HG02840 (cell line): ENCODE data around the gene PARP9.

Experiments
- ATAC-seq: cut with Tn5 transposase; IDR thresholded peaks from one replicate; pipeline ENCODE4 v1.9.1; 2021; ENCODE audit warnings: mild to moderate bottlenecking, moderate library complexity, moderate number of reproducible peaks; ENCODE audit not compliant: unreplicated experiment, low FRiP score

Gene PARP9

DNA sequence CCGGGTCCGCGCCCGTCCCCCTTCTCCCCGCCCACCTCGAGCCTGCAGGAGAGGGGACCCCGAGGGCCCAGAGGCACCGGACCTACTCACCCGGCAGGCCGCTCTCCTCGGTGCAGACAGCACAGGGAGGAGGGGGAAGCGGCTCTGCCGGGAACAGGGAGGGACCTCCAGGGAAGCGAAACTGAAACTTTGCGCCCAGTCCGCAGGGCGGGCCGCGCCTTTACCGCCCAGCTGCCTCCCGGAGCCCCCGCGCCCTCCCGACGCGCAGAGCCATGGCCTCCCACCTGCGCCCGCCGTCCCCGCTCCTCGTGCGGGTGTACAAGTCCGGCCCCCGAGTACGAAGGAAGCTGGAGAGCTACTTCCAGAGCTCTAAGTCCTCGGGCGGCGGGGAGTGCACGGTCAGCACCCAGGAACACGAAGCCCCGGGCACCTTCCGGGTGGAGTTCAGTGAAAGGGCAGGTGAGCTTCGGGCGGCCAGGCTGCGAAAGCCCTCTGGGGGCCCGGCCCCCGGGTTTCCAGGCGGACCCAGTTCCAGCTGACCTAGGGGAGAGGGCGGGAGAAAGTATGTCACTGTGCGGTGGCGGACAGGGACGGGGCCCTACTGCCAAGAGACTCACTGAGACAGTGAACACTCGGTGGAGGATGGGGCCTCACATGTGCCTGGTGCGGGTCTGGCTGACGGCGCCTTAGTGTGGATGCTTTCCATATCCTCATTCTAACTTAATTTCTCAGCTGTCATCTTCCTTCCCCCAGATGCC is at the start of gene PARP9, which contains the start of gene DTX3L:
TSS of gene PARP9 (minus strand) at position 146 of the 758 bp plus-strand sequence. CDS start 4,680 bp downstream, outside the sequence.
TSS of gene DTX3L (plus strand) at position 184 of the 758 bp plus-strand sequence. CDS start at position 273, 89 bp downstream.
- ATAC-seq, result peak; percentile 51

DNA sequence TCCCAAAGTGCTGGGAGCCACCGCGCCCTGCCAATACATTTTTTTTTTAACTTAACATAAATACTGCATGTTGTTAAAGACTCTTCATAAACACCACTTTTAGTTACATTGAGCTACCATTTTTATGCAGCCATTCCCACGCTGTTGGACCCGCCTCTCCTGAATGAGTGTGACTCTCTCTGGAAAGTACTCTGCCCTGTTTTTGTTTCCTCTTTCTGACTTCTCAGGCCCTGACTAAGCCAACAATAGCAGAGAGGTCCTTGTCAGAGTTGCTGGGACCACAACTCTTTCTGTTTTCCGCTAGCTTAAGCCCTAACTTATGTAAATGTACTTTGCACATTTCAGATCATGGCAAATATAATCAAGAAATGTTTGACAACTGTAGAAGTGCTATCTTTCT is 48.6 kb upstream of the PARP9 start:
- ATAC-seq, result no peak

DNA sequence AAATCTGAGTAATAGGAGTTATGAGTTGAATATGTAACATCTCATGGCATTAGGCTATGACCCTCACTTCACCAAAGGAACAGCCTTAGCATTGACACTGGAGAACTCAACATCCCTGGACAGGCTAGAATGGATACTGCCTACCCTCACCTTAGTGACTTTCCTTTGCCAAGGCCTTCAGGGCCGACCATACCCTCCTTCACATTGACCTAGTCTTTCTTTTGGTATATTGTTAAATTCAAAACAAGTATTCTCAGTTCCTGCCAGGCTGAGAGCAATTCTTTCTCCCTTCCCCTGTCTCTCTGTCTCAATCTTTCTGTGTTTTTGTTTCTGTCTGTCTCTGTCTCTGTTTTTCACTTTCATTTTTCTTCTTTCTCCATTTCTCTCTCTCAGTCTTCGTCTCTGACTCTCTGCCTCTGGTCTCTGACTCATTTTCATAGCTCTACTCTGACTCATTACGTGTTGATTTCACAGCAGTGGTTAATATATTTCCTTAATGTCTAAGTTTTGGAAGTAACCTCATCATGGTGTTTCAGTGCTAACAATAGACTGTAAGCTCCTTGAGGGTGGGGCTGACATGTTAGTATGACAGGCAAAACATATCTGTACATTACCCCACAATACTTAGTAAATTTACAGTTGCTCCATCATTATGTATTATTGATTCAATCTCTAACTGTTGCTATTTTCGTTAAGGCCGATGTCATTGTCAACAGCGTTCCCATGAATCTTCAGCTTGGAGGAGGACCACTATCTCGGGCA is 45.9 kb upstream of the PARP9 start:
- ATAC-seq, result peak; percentile 94

DNA sequence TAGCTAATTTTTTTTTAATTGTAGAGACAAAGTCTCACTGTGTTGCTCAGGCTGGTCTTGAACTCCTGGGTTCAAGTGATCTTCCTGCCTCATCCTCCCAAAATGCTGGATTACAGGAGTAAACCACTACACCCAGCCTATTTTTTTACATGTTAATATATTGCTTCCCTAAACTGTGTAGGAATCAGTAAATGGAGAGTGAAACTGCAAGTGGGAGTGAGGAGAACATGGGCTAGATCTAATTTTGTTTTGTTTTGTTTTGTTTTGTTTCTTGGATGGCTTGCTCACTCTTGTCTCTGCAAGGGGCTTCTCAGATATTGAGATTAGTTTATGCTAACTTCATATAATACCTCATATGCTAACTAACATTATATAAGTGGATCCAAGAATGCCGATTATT is 44.8 kb upstream of the PARP9 start:
- ATAC-seq, result no peak

DNA sequence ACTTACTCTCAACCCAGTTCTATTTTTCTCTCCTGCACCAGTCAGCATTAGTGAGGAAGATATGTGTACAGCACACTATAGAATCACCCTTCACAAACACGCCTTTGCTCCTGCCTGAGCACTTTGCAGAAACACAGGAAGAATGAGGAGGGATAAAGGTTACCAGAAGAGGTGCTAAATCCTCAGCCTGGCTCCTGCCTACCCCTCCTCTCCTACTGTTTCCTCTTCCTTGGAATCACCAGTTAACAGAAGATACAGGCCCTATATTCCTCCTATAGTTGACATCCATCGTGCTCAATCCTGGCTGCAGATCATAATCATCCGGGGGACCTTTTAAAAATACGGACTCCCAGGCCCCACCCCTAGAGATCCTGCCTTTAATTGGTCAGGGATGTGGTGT is 42.2 kb upstream of the PARP9 start:
- ATAC-seq, result no peak

DNA sequence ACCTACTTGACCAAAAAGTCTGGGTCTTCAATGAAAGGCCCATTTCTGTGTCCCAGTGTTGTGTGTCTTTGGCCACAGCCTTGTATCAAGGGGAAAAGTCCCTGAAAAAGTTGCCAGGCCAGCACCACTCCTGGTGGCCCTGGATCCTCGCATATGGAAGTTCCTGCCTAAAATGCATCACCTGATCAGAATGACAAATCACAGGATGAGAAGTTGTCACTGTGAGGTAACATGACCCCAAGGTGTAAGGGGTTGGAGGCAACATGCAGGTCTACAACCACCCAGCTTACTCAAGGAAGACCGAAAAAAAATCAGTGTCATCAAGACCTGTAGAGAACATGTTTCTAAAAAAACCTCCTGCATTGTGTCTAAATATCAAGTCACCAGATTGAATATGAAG is 39.0 kb upstream of the PARP9 start:
- no peak for ATAC-seq

DNA sequence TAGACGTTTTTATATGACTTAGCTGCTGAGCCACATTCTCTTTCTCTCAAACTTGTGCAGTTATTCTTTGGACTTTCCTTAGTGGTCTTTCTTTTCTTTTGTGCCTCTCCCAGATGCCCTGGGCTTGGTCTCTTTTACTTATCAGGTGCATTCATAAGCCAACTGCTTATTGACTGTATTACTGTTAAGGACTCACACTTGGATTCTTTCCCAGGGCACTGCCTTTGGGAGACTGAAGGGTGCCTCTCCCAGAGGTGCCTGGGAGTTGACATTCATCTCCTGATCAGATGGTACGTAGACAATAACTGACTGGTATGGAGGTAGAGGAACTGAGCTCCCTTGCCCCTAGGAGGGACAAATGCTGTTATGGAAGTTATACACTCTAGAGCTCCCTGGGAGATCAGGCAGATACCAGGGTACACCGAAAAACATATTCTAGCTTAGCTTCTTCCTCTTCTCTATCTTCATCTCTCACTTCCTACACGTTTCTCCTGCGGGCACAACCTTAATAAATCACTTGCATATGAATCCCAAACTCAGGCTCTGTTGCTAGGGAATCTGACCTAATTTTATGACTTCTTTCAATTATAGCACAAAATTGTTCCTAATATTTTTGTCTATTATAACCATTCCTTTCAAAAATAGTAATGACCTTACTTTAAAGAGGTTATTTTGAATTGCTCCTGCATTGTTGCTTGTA is 38.1 kb upstream of the PARP9 start:
- no peak for ATAC-seq

DNA sequence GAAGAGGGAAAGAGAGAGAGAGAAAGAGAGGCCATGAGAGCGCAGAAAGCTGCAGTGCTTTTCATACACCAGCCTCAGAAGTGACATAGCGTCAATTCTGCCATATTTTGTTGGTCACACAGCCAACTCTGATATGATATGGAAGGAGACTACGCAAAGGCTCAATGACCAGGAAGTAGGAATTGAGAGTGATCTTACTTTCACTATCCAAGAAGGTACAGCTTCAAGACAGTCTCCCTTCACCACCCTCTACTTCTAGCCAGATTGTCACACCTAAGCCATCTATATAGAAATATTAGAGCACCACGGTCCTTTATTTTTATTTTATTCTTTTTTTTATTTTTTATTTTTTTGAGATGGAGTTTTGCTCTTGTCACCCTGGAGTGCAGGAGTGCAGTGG is 34.5 kb upstream of the PARP9 start:
- no peak for ATAC-seq

DNA sequence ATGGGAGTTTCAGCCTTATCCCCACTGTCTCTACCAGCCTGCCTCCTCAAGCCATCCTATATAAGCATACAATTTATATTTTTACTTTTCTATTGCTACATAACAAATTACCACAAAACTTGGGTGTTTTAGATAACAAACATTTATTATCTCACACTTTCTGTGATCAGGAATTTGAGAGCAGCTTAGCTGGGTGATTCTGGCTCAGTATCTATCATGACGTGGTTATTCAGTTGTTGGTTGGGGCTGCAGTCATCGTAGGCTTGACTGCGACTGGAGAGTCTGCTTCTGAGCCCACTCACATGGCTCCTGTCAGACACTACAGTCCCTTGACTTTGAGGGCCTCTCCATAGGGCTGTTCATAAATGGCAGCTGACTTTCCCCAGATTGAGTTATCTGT is 34.1 kb upstream of the PARP9 start:
- ATAC-seq, result no peak

DNA sequence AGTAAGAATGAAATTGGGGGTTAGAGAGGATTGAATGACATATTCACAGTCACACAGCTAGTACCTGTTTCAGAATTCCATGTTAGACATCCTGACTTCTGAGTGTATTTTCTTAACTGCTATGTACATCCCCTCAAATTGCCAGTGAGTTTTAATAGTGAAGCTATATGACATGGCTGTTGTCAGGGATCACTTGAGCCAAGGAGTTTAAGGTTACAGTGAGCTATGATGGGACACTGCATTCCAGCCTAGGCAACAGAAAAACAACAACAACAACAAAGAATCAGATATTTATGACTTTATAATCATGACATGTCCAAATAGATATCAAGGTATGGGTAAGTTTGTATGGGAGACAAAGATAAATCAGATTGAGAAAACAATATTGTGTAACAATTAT is 29.9 kb upstream of the PARP9 start:
- ATAC-seq, result no peak

DNA sequence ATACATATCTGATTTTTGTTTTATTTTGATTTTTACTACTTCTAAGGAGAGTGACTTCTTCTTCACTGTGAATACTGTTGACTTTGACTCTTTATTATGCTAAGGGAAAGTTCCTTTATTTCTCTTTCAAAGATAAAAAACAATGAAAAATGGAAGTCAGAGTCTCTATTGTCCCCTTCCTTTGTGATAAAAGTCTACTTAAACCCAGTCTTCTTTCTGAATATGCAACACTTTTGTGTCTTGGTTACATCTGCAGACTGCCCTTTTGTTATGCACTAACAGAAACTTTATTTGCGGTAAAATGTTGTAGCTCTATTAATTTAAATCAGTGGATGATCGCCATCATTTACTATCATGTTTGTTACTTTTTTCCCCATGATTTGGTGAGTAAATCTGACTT is 26.5 kb upstream of the PARP9 start:
- ATAC-seq, result no peak

DNA sequence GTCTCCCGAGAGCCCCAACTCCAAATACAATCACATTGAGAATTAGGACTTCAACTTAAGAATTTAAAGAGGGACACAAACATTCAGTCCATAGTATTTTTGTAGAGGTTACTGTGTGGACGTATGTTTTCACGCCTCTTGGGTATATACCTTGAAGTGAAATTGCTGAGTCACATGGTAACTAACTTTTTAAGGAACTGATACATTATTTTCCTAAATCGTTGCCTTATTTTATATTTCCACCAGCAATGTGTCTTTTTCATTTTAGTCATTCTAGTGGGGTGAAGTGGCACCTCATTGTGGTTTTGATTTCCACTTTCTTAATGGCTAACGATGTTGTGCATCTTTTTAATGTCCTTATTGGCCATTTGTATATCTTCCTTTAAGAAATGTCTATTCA is 25.2 kb upstream of the PARP9 start:
- no peak for ATAC-seq

DNA sequence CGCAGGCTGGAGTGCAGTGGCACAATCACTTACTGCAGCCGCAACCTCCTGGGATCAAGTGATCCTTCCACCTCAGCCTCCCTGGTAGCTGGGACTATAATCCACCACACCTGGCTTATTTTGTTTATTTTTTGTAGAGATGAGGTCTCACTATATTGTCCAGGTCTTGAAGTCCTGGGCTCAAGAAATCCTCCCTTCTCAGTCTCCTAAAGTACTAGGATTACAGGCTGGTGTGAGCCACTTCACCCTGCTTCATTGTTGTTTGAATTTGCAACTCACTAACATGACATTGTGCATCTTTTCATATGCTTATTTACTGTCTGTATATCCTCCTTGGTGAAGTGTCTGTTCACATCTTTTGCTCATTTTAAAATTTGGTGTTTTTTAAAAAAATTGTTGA is 23.5 kb upstream of the PARP9 start:
- no peak for ATAC-seq

DNA sequence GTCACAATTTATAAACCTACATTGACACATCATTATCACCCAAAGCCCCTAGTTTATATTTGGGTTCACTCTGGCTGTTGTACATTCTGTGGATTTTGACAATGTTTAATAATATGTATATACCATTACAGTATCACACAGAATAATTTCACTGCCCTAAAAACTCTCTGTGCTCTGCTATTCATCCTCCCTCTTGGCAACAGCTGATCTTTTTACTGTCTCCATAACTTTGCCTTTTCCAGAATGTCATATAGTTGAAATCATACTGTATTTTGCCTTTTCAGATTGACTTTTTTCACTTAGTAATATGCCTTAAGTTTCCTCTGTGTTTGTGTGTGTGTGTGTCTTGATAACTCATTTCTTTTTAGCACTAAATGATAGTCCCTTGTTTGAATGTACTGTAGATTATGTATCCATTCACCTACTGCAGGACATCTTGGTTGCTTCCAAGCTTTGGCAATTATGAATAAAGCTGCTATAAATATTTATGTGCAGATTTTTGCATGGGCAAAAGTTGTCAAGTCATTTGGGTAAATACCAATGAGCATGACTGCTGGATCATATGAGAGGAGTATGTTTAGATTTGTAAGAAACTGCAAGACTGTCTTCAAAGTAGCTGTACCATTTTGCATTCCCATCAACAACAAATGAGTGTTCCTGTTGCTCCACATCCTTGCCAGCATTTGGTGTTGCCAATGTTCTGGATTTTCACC is 22.8 kb upstream of the PARP9 start:
- no peak for ATAC-seq

DNA sequence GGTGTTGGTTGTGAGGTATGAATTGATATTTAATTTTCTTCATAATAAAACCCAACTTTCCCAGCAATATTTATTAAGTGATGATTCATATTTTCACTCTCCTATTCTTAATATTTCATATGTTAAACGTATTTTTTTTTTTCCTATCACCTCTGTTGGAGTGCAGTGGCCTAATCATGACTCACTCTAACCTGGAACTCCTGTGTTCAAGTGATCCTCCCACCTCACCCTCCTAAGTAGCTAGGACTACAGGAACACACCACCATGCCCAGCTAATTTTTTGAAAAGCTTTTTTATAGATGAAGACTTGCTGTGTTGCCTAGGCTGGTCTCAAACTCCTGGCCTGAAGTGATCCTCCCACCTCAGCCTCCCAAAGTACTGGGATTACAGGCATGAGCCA is 22.0 kb upstream of the PARP9 start:
- ATAC-seq, result no peak

DNA sequence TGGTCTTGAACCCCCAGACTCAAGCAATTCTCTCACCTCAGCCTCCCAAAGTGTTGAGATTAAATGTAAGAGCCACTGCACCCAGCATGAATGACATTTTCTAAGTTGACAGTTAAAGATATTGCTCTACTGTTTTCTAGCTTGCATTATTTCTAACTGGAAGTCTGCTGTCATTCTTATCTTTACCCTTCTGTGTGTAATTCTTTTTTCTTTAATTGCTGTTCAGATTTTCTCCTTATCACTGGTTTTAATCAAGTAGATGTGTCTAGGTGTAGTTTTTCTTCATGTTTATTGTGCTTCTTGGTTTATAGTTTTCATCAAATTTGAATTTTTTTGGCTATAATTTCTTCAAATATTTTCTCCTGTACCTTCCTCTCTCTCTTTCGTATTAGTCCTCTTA is 18.3 kb upstream of the PARP9 start:
- ATAC-seq, result no peak

DNA sequence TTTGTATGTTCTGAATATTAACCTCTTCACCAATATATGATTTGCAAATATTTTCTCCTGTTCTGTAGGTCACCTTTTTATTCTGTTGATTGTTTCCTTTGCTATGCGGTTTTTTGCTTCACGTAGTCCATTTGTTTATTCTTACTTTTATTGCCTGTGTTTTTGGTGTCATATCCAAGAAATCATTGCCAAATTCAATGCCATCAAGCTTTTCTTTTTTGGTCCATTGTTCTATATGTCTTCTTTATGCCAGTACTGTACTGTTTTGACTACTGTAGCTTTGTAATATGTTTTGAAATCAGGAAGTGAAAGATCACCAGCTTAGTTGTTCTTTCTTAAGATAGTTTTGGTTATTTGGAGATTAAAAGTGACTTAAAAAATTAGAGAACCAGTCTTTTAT is 17.5 kb upstream of the PARP9 start:
- ATAC-seq, result no peak

DNA sequence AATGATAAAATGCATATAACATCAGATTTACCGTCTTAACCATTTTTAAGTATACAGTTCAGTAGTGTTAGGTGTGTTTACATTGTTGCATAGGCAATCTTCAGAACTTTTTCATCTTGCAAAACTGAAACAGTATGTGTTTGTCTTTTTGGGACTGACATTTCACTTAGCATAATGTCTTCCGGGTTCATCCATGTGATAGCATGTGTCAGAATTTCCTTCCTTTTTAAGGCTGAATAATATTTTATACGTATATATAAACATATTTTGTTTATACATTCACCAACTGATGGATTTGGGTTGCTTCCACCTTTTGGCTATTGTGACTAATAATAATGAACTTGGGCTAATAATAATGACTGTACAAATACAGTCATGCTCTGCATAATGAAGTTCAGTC is 16.4 kb upstream of the PARP9 start:
- ATAC-seq, result no peak

DNA sequence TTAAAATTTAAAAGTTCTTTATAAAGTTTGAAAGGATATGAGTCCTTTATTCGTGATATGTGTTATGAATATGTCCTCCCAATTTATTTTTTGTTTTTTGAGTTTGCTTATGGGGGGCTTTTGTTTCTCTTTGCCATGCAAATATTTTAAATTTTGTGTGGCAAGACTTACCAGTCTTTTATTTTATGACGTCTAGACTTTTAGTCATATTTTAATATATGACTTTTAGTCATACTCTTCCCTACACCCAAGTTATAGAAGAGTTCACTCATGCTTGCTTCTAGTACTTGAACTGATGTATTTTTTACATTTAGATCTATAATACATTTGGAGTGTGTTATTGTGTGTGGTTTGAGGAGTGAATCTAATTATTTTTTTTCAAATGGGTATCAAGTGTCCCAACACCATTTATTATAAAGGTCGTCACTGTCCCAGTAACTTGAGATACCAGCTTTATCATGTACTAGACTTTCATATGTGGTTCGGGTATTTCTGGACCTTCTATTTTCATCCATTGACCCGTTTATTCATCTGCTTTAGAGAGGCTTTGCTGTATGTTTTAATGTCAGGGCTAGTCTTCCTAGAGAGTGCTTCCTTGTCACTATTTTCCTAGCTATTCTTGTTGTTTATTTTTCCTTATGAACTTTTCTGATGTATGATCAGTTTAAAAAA is 14.1 kb upstream of the PARP9 start:
- no peak for ATAC-seq

DNA sequence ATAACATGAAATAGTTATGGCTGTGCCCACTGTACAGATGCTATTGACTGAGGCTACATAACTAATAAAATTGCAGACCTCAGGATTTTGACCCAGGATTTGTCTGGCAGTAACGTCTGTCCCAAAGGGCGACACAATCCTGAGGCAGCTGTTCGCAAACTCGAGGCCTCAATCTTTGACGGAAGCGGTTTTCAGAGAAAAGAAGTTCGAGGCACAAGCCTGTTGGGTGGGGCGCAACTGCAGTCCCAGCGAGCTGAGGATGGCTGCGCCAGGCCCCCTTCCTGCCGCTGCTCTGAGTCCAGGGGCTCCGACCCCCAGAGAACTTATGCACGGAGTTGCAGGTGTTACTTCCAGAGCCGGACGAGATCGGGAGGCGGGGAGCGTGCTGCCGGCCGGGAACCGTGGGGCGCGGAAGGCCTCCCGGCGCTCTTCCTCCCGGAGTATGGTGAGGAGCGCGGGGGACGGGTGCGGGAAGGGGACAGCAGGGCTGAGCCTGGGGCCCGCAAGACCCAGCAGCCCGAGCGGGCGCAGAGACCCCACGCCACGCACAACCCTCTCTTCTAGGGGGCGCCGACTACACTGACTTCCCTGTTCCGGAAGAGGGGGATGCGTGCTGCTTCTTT is 13.4 kb upstream of the PARP9 start, which contains the start of gene PARP15:
TSS of gene PARP15 (plus strand) at position 242 of the 623 bp plus-strand sequence. CDS start at position 260, 18 bp downstream.
- no peak for ATAC-seq
